ENCODE data around the gene TUSC7. TPM values are rescaled to one million over a fixed set of nuclear protein-coding genes. Genes with fewer than 3 reads are reported as not detected.

Gene TUSC7
- total RNA-seq, 5 donors from 2014 or later (not counting 1 experiment from before 2014, with no cell fraction given): not detected

DNA sequence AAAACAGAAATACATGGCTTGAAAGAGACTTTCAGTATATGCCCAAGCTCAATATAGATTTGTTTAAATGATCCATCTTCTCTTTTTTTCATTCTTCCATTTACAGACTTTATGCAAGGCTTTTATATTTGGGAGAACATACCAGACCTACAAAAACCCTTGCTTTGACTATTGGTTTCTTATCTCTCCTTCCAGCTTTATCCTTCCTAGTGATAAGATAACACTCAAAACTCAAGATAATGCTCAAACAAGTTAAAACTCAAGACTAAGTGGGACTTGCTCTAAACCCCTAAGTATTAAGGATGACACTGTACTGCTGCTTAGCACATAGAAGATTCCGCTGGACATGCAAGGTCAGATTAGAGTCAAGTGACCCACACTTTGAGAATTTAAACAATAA, 8.0 kb downstream of the TUSC7 start:
- ChIA-PET CTCF (no interaction called here), POLR2A (no interaction called here)
- Mint-ChIP-seq H3K4me3 (no peak overlapping the region), H3K36me3 (no peaks in the 10 kb centered on the region), H3K27me3 (no peaks in the 10 kb centered on the region), H3K4me1 (no peaks in the 10 kb centered on the region), H3K9me3 (peaks cover 0 to 3% (median 0%) of the 10 kb centered on the region in 3 donors), H3K27ac (no peak overlapping the region)
- ATAC-seq (replicated peaks in 1 of 4) (no peak), DNase-seq (no peak)
- Histone ChIP-seq H3K4me3 (ENCODE audit: control insufficient read depth in 1 of 2, extremely low read depth in 1 of 2, low read length in 1 of 2) (no peak overlapping the region), H3K36me3 (ENCODE audit: control insufficient read depth in 2 of 2, extremely low read depth in 1 of 2, insufficient read depth in 1 of 2, low read length in 1 of 2) (no peaks in the 10 kb centered on the region), H3K4me1 (ENCODE audit: control insufficient read depth in 1 of 2, extremely low read depth in 1 of 2, insufficient read depth in 2 of 2, low read length in 2 of 2) (no peaks in the 10 kb centered on the region), H3K27ac (ENCODE audit: low read length) (no peak overlapping the region), H3K9me3 (no peaks in the 10 kb centered on the region), H3K27me3 (replicated peaks in 1 of 2; ENCODE audit: control insufficient read depth in 2 of 2, extremely low read depth in 1 of 2, insufficient read depth in 2 of 2, low read length in 1 of 2) (no peaks in the 10 kb centered on the region)
- WGBS (ENCODE audit: insufficient coverage): no CpG with 5 or more reads among the region's 1 CpG

DNA sequence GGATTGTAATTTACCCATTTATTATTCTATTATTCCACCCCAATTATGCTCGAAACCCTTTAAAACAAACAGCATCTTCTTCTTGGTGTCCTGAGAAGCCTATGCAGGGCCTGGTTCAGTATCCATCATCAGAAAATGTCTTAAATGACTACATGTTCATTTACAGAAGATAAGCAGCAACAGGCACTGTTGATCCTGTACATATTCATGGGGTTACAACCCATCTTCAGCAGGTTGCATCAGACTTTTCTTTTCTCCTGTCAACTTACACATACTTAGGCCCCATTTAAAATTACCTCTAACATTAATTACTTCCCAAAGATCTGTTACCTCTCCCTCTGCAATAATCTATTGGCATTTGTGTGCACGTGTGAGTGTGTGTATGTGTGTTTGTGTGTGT, 18.9 kb downstream of the TUSC7 start:
- H3K27ac ChIP-seq (ENCODE audit: low read length): no peak overlapping the region
- 57% methylated on average over 1 of the region's 2 CpGs for WGBS (ENCODE audit: insufficient coverage)
- no peaks in the 10 kb centered on the region for H3K9me3 ChIP-seq
- POLR2A ChIA-PET: no interaction called here
- Mint-ChIP-seq H3K4me3 (no peak overlapping the region), H3K4me1 (no peaks in the 10 kb centered on the region), H3K27me3 (no peaks in the 10 kb centered on the region), H3K27ac (no peak overlapping the region), H3K36me3 (no peaks in the 10 kb centered on the region), H3K9me3 (peaks cover 2 to 6% (median 4%) of the 10 kb centered on the region in 3 donors)
- H3K36me3 ChIP-seq (ENCODE audit: control insufficient read depth in 2 of 2, extremely low read depth in 1 of 2, insufficient read depth in 1 of 2, low read length in 1 of 2): no peaks in the 10 kb centered on the region
- no peak for ATAC-seq (replicated peaks in 1 of 4)
- no peak overlapping the region for H3K4me3 ChIP-seq (ENCODE audit: control insufficient read depth in 1 of 2, extremely low read depth in 1 of 2, low read length in 1 of 2)
- CTCF ChIA-PET: no interaction called here
- no peaks in the 10 kb centered on the region for H3K4me1 ChIP-seq (ENCODE audit: control insufficient read depth in 1 of 2, extremely low read depth in 1 of 2, insufficient read depth in 2 of 2, low read length in 2 of 2)
- no peak for DNase-seq
- H3K27me3 ChIP-seq (replicated peaks in 1 of 2; ENCODE audit: control insufficient read depth in 2 of 2, extremely low read depth in 1 of 2, insufficient read depth in 2 of 2, low read length in 1 of 2): no peaks in the 10 kb centered on the region

DNA sequence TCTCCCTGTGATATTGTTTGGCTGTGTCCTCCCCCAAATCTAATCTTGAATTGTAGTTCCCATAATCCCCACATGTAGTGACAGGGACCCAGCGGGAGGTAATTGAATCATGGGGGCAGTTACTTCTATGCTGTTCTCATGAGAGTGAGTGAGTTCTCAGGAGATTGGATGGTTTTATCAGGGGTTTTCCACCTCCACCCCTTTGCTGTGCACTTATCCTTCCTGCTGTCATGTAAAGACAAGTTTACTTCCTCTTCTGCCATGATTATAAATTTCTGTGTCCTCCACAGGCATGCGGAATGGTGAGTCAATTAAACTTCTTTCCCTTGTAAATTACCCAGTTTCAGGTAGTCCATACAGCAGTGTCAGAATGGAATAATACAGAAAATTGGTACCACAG, 24.7 kb downstream of the TUSC7 start:
- no peak for DNase-seq
- H3K36me3 ChIP-seq (ENCODE audit: control insufficient read depth in 2 of 2, extremely low read depth in 1 of 2, insufficient read depth in 1 of 2, low read length in 1 of 2): no peaks in the 10 kb centered on the region
- no peak for ATAC-seq (replicated peaks in 1 of 4)
- H3K9me3 Mint-ChIP-seq: peaks cover 0 to 8% (median 8%) of the 10 kb centered on the region in 3 donors
- no peaks in the 10 kb centered on the region for H3K27me3 ChIP-seq (replicated peaks in 1 of 2; ENCODE audit: control insufficient read depth in 2 of 2, extremely low read depth in 1 of 2, insufficient read depth in 2 of 2, low read length in 1 of 2)
- H3K4me1 Mint-ChIP-seq: no peaks in the 10 kb centered on the region
- H3K36me3 Mint-ChIP-seq: no peaks in the 10 kb centered on the region
- H3K4me3 ChIP-seq (ENCODE audit: control insufficient read depth in 1 of 2, extremely low read depth in 1 of 2, low read length in 1 of 2): no peak overlapping the region
- ChIA-PET CTCF (no interaction called here), POLR2A (no interaction called here)
- H3K27me3 Mint-ChIP-seq: no peaks in the 10 kb centered on the region
- H3K27ac ChIP-seq (ENCODE audit: low read length): no peak overlapping the region
- H3K4me1 ChIP-seq (ENCODE audit: control insufficient read depth in 1 of 2, extremely low read depth in 1 of 2, insufficient read depth in 2 of 2, low read length in 2 of 2): no peaks in the 10 kb centered on the region
- H3K4me3 Mint-ChIP-seq: no peak overlapping the region
- WGBS (ENCODE audit: insufficient coverage): no CpG with 5 or more reads among the region's 2 CpGs
- no peak overlapping the region for H3K27ac Mint-ChIP-seq
- no peaks in the 10 kb centered on the region for H3K9me3 ChIP-seq

DNA sequence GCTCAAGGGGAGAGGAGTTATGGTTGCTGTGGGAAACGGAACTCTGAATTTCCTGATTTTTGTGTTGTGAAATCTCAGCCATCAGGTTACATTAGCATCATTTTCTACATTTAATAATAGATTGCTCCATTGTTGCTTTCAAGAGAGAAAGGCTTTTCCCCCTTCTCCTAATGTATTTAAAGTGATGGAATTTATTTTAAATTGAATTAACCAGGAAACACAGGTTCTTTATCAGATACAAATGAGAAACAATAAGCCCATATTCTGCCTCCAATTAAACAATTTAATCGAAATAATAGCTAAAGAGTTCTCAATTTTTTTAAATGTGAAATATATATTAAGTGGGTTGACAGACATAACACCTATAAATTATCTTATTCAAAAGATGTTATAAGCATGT, 30.1 kb downstream of the TUSC7 start:
- Mint-ChIP-seq H3K27me3 (no peaks in the 10 kb centered on the region), H3K9me3 (peaks cover 0 to 8% (median 5%) of the 10 kb centered on the region in 3 donors), H3K36me3 (no peaks in the 10 kb centered on the region), H3K4me3 (no peak overlapping the region), H3K27ac (no peak overlapping the region), H3K4me1 (no peaks in the 10 kb centered on the region)
- no peaks in the 10 kb centered on the region for H3K36me3 ChIP-seq (ENCODE audit: control insufficient read depth in 2 of 2, extremely low read depth in 1 of 2, insufficient read depth in 1 of 2, low read length in 1 of 2)
- H3K4me3 ChIP-seq (ENCODE audit: control insufficient read depth in 1 of 2, extremely low read depth in 1 of 2, low read length in 1 of 2): no peak overlapping the region
- ChIA-PET POLR2A (no interaction called here), CTCF (no interaction called here)
- ATAC-seq (replicated peaks in 1 of 4): no peak
- H3K27me3 ChIP-seq (replicated peaks in 1 of 2; ENCODE audit: control insufficient read depth in 2 of 2, extremely low read depth in 1 of 2, insufficient read depth in 2 of 2, low read length in 1 of 2): no peaks in the 10 kb centered on the region
- no peaks in the 10 kb centered on the region for H3K4me1 ChIP-seq (ENCODE audit: control insufficient read depth in 1 of 2, extremely low read depth in 1 of 2, insufficient read depth in 2 of 2, low read length in 2 of 2)
- H3K9me3 ChIP-seq: no peaks in the 10 kb centered on the region
- DNase-seq: no peak
- no peak overlapping the region for H3K27ac ChIP-seq (ENCODE audit: low read length)
- no CpG with 5 or more reads among the region's 2 CpGs for WGBS (ENCODE audit: insufficient coverage)

DNA sequence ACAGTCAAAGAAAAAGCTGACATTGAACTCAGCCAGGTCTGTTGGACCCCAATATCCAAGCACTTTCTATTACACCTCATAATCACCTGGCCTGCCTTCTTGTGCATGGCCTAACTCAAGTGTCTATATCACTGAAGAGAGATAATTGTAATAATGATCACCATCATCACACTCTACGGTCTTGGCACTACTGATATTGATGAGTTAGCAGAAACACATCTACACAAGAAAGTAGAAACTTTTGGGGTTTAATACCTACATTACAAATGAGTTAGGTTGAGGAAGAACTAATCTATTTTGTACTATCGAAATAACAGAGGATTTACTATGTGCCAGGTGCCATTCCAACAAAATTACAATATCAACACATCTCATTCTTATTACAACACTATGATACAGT, 30.7 kb downstream of the TUSC7 start:
- Histone ChIP-seq H3K27ac (ENCODE audit: low read length) (no peak overlapping the region), H3K4me1 (ENCODE audit: control insufficient read depth in 1 of 2, extremely low read depth in 1 of 2, insufficient read depth in 2 of 2, low read length in 2 of 2) (no peaks in the 10 kb centered on the region), H3K27me3 (replicated peaks in 1 of 2; ENCODE audit: control insufficient read depth in 2 of 2, extremely low read depth in 1 of 2, insufficient read depth in 2 of 2, low read length in 1 of 2) (no peaks in the 10 kb centered on the region), H3K36me3 (ENCODE audit: control insufficient read depth in 2 of 2, extremely low read depth in 1 of 2, insufficient read depth in 1 of 2, low read length in 1 of 2) (no peaks in the 10 kb centered on the region), H3K9me3 (no peaks in the 10 kb centered on the region), H3K4me3 (ENCODE audit: control insufficient read depth in 1 of 2, extremely low read depth in 1 of 2, low read length in 1 of 2) (no peak overlapping the region)
- no CpG with 5 or more reads among the region's 2 CpGs for WGBS (ENCODE audit: insufficient coverage)
- no peak for DNase-seq
- H3K36me3 Mint-ChIP-seq: no peaks in the 10 kb centered on the region
- ChIA-PET POLR2A (no interaction called here), CTCF (no interaction called here)
- no peaks in the 10 kb centered on the region for H3K27me3 Mint-ChIP-seq
- ATAC-seq (replicated peaks in 1 of 4): no peak
- no peak overlapping the region for H3K4me3 Mint-ChIP-seq
- H3K9me3 Mint-ChIP-seq: peaks cover 0 to 8% (median 5%) of the 10 kb centered on the region in 3 donors
- H3K27ac Mint-ChIP-seq: no peak overlapping the region
- no peaks in the 10 kb centered on the region for H3K4me1 Mint-ChIP-seq

DNA sequence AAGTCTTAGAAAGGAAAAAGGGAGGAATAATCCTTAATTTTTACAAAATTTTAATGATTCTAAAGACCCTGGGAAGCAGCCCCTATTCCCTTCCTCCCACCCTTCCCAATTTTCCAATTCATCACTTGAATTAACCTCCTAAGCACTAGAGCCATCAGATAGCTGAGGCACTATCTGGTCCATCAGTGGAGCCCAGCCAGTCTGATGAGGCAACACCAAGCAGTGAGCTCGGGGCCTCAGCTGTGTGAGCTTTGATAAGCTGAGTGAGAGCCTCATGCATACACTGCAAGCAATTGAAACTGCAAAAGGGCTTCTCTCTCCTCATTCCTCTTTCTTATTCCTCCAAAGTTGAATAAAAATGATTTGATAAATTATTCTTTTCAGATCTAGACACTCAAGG, 31.9 kb downstream of the TUSC7 start:
- DNase-seq (no peak), ATAC-seq (replicated peaks in 1 of 4) (no peak)
- no peaks in the 10 kb centered on the region for H3K4me1 ChIP-seq (ENCODE audit: control insufficient read depth in 1 of 2, extremely low read depth in 1 of 2, insufficient read depth in 2 of 2, low read length in 2 of 2)
- no peaks in the 10 kb centered on the region for H3K9me3 ChIP-seq
- no peak overlapping the region for H3K27ac ChIP-seq (ENCODE audit: low read length)
- H3K27me3 Mint-ChIP-seq: no peaks in the 10 kb centered on the region
- WGBS (ENCODE audit: insufficient coverage): no CpG with 5 or more reads among the region's 1 CpG
- no peak overlapping the region for H3K4me3 Mint-ChIP-seq
- H3K4me3 ChIP-seq (ENCODE audit: control insufficient read depth in 1 of 2, extremely low read depth in 1 of 2, low read length in 1 of 2): no peak overlapping the region
- no peaks in the 10 kb centered on the region for H3K36me3 Mint-ChIP-seq
- no peaks in the 10 kb centered on the region for H3K4me1 Mint-ChIP-seq
- H3K36me3 ChIP-seq (ENCODE audit: control insufficient read depth in 2 of 2, extremely low read depth in 1 of 2, insufficient read depth in 1 of 2, low read length in 1 of 2): no peaks in the 10 kb centered on the region
- ChIA-PET POLR2A (no interaction called here), CTCF (no interaction called here)
- H3K27me3 ChIP-seq (replicated peaks in 1 of 2; ENCODE audit: control insufficient read depth in 2 of 2, extremely low read depth in 1 of 2, insufficient read depth in 2 of 2, low read length in 1 of 2): no peaks in the 10 kb centered on the region
- H3K27ac Mint-ChIP-seq: no peak overlapping the region
- peaks cover 0 to 12% (median 2%) of the 10 kb centered on the region in 3 donors for H3K9me3 Mint-ChIP-seq

DNA sequence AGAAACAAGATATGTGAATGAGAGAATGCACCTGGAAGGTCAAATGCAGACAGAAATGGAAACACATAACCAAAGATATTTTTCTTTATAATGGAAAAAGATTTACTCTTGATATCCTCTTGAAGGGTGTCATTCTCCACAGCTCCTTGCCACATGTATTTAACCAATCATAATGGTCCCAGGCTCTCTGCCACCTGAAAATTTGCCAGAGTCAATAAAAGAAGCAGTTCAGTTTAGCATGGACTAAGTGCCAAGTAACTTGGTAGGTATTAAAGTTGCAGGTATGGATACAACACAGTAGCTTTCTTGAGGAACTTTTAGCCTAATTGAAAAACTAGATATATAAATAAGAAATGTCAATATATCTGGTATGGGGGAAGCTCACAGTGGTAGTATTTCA, 33.5 kb downstream of the TUSC7 start:
- no peaks in the 10 kb centered on the region for H3K4me1 Mint-ChIP-seq
- CTCF ChIA-PET: no interaction called here

More for the DNA sequence above, 33.5 kb downstream of the TUSC7 start:
- H3K36me3 ChIP-seq (ENCODE audit: control insufficient read depth in 2 of 2, extremely low read depth in 1 of 2, insufficient read depth in 1 of 2, low read length in 1 of 2): no peaks in the 10 kb centered on the region
- no peak overlapping the region for H3K27ac Mint-ChIP-seq
- H3K4me1 ChIP-seq (ENCODE audit: control insufficient read depth in 1 of 2, extremely low read depth in 1 of 2, insufficient read depth in 2 of 2, low read length in 2 of 2): no peaks in the 10 kb centered on the region
- peaks cover 0 to 8% (median 2%) of the 10 kb centered on the region in 3 donors for H3K9me3 Mint-ChIP-seq
- no peaks in the 10 kb centered on the region for H3K36me3 Mint-ChIP-seq
- no peaks in the 10 kb centered on the region for H3K27me3 Mint-ChIP-seq
- H3K27ac ChIP-seq (ENCODE audit: low read length): no peak overlapping the region
- no peak overlapping the region for H3K4me3 Mint-ChIP-seq
- POLR2A ChIA-PET: interaction anchor here in 1 of 2 donors (0.6 kb wide), 1 partner anchor 1828 kb away, joined by 7 read pairs; no protein-coding TSS in a partner anchor
- H3K27me3 ChIP-seq (replicated peaks in 1 of 2; ENCODE audit: control insufficient read depth in 2 of 2, extremely low read depth in 1 of 2, insufficient read depth in 2 of 2, low read length in 1 of 2): no peaks in the 10 kb centered on the region
- H3K4me3 ChIP-seq (ENCODE audit: control insufficient read depth in 1 of 2, extremely low read depth in 1 of 2, low read length in 1 of 2): no peak overlapping the region
- ATAC-seq (replicated peaks in 1 of 4): no peak
- DNase-seq: no peak
- H3K9me3 ChIP-seq: no peaks in the 10 kb centered on the region

Measured in T-cell (primary cell).